ENCODE results near the gene PPDPF.

DNA sequence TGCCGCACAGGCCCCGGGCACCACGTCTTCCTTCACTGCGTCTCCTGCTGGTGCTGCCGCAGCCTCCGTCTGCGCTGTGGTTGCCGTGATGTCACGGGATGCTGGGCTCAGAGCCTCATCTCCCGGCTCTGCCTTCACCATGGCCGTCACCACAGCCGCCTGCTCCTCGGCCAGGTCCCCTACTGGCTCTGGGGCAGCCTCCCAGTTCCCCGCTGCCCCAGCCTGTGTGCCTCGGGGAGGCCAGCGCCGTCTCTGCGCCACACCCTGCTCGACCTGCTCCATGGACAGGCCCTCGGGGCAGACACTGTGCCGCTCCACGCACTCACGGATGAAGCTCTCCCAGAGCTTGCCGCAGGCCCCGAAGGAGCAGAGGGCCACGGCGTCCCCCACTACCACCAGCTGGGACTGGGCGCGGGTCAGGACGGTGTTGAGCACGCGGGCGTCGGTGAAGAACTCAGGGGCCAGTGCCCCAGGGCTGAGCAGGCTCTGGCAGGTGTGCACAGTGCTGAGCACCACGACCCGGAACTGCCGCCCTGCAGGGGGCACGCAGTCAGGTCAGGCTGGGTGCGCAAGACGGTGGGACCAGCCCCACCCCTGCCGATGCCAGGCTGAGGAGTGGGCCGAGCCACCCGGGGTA, 45.3 kb downstream of the PPDPF start:
- TF ChIP-seq RNF2 (IDR thresholded peaks at IDR 0.05; ENCODE audit: borderline replicate concordance, low read depth) = no peak
- no peak for TF ChIP-seq POLR2A (IDR thresholded peaks at IDR 0.05; ENCODE audit: low read length)
- TF ChIP-seq, protein P1, sequence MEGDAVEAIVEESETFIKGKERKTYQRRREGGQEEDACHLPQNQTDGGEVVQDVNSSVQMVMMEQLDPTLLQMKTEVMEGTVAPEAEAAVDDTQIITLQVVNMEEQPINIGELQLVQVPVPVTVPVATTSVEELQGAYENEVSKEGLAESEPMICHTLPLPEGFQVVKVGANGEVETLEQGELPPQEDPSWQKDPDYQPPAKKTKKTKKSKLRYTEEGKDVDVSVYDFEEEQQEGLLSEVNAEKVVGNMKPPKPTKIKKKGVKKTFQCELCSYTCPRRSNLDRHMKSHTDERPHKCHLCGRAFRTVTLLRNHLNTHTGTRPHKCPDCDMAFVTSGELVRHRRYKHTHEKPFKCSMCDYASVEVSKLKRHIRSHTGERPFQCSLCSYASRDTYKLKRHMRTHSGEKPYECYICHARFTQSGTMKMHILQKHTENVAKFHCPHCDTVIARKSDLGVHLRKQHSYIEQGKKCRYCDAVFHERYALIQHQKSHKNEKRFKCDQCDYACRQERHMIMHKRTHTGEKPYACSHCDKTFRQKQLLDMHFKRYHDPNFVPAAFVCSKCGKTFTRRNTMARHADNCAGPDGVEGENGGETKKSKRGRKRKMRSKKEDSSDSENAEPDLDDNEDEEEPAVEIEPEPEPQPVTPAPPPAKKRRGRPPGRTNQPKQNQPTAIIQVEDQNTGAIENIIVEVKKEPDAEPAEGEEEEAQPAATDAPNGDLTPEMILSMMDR (IDR thresholded peaks at IDR 0.05) = no peak
- TF ChIP-seq, protein P2, sequence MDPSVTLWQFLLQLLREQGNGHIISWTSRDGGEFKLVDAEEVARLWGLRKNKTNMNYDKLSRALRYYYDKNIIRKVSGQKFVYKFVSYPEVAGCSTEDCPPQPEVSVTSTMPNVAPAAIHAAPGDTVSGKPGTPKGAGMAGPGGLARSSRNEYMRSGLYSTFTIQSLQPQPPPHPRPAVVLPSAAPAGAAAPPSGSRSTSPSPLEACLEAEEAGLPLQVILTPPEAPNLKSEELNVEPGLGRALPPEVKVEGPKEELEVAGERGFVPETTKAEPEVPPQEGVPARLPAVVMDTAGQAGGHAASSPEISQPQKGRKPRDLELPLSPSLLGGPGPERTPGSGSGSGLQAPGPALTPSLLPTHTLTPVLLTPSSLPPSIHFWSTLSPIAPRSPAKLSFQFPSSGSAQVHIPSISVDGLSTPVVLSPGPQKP (IDR thresholded peaks at IDR 0.05; ENCODE audit: low read depth, low read length) = no peak
- no peak for TF ChIP-seq KDM5A (IDR thresholded peaks at IDR 0.05)
- no peak for TF ChIP-seq JUNB (IDR thresholded peaks at IDR 0.05)
- no peak for TF ChIP-seq CEBPB (IDR thresholded peaks at IDR 0.05)
- TF ChIP-seq, protein P3, sequence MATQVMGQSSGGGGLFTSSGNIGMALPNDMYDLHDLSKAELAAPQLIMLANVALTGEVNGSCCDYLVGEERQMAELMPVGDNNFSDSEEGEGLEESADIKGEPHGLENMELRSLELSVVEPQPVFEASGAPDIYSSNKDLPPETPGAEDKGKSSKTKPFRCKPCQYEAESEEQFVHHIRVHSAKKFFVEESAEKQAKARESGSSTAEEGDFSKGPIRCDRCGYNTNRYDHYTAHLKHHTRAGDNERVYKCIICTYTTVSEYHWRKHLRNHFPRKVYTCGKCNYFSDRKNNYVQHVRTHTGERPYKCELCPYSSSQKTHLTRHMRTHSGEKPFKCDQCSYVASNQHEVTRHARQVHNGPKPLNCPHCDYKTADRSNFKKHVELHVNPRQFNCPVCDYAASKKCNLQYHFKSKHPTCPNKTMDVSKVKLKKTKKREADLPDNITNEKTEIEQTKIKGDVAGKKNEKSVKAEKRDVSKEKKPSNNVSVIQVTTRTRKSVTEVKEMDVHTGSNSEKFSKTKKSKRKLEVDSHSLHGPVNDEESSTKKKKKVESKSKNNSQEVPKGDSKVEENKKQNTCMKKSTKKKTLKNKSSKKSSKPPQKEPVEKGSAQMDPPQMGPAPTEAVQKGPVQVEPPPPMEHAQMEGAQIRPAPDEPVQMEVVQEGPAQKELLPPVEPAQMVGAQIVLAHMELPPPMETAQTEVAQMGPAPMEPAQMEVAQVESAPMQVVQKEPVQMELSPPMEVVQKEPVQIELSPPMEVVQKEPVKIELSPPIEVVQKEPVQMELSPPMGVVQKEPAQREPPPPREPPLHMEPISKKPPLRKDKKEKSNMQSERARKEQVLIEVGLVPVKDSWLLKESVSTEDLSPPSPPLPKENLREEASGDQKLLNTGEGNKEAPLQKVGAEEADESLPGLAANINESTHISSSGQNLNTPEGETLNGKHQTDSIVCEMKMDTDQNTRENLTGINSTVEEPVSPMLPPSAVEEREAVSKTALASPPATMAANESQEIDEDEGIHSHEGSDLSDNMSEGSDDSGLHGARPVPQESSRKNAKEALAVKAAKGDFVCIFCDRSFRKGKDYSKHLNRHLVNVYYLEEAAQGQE (IDR thresholded peaks at IDR 0.05) = no peak
- no peak for TF ChIP-seq EP300 (IDR thresholded peaks at IDR 0.05)

Data from A549 (cell line).